WTC11 (cell line): ENCODE results near the gene GIPC1. TPM values are rescaled to one million over a fixed set of nuclear protein-coding genes. Genes with fewer than 3 reads are reported as not detected.

Experiments used
- ATF1 ChIP-seq: sonication (generic); formaldehyde crosslinking; IDR thresholded peaks from 2 replicates; pipeline ENCODE4 v1.8.1; 2023; ENCODE audit warnings: mild to moderate bottlenecking, moderate library complexity, missing genetic modification reagents
- ATF6 ChIP-seq: sonication (generic); formaldehyde crosslinking; IDR thresholded peaks from 2 replicates; pipeline ENCODE4 v1.8.1; 2023; ENCODE audit warnings: mild to moderate bottlenecking, missing genetic modification reagents
- E2F4 ChIP-seq: sonication (generic); formaldehyde crosslinking; IDR thresholded peaks from 2 replicates; pipeline ENCODE4 v1.8.1; 2022; ENCODE audit warnings: low read depth, mild to moderate bottlenecking, moderate library complexity, missing genetic modification reagents, borderline replicate concordance
- ESRRA ChIP-seq: sonication (generic); formaldehyde crosslinking; IDR thresholded peaks from 2 replicates; pipeline ENCODE4 v1.8.1; 2022; ENCODE audit warnings: mild to moderate bottlenecking, missing genetic modification reagents, borderline replicate concordance
- FOXJ3 ChIP-seq: sonication (generic); formaldehyde crosslinking; IDR thresholded peaks from 2 replicates; pipeline ENCODE4 v1.9.0; 2021; ENCODE audit warnings: missing genetic modification reagents, mild to moderate bottlenecking, borderline replicate concordance
- FOXP1 ChIP-seq: sonication (generic); formaldehyde crosslinking; IDR thresholded peaks from 2 replicates; pipeline ENCODE4 v1.8.0; 2022; ENCODE audit warnings: missing genetic modification reagents, mild to moderate bottlenecking, moderate library complexity, borderline replicate concordance
- GABPB1 ChIP-seq: sonication (generic); formaldehyde crosslinking; IDR thresholded peaks from 2 replicates; pipeline ENCODE4 v1.8.1; 2023; ENCODE audit warnings: mild to moderate bottlenecking, missing genetic modification reagents
- GRHL2 ChIP-seq: fragments of 250-450 bp; sonication (Bioruptor Pico); IDR thresholded peaks from 2 replicates; pipeline ENCODE4 v1.8.0; 2022; ENCODE audit warnings: mild to moderate bottlenecking, moderate library complexity; ENCODE audit not compliant: insufficient replicate concordance, severe bottlenecking
- GTF2I ChIP-seq: fragments of 250-450 bp; sonication (Bioruptor Pico); conservative IDR thresholded peaks from 2 replicates; pipeline ENCODE4 v1.4.0; 2021; ENCODE audit warnings: mild to moderate bottlenecking
- HMGA2 ChIP-seq: fragments of 250-450 bp; sonication (Bioruptor Pico); IDR thresholded peaks from 2 replicates; pipeline ENCODE4 v1.4.0; 2021; ENCODE audit warnings: mild to moderate bottlenecking, moderate library complexity
- IRF1 ChIP-seq: sonication (generic); formaldehyde crosslinking; IDR thresholded peaks from 2 replicates; pipeline ENCODE4 v1.8.0; 2023; ENCODE audit warnings: missing genetic modification reagents
- JUN ChIP-seq: sonication (generic); formaldehyde crosslinking; IDR thresholded peaks from 2 replicates; pipeline ENCODE4 v1.8.0; 2023; ENCODE audit warnings: mild to moderate bottlenecking, missing genetic modification reagents
- KAT7 ChIP-seq: sonication (generic); formaldehyde crosslinking; IDR thresholded peaks from 2 replicates; pipeline ENCODE4 v1.8.1; 2023; ENCODE audit warnings: missing genetic modification reagents, mild to moderate bottlenecking, borderline replicate concordance
- MYBL2 ChIP-seq: sonication (generic); formaldehyde crosslinking; IDR thresholded peaks from 2 replicates; pipeline ENCODE4 v1.8.1; 2023; ENCODE audit warnings: mild to moderate bottlenecking, moderate library complexity, missing genetic modification reagents
- NFYB ChIP-seq: sonication (generic); formaldehyde crosslinking; conservative IDR thresholded peaks from 2 replicates; pipeline ENCODE4 v1.8.0; 2022; ENCODE audit warnings: low read depth, missing genetic modification reagents
- NR2C2 ChIP-seq: sonication (generic); formaldehyde crosslinking; IDR thresholded peaks from 2 replicates; pipeline ENCODE4 v1.8.0; 2022; ENCODE audit warnings: mild to moderate bottlenecking, missing genetic modification reagents
- PREB ChIP-seq: sonication (generic); formaldehyde crosslinking; IDR thresholded peaks from 2 replicates; pipeline ENCODE4 v1.8.1; 2022; ENCODE audit warnings: mild to moderate bottlenecking, missing genetic modification reagents, moderate library complexity, borderline replicate concordance
- PRRX2 ChIP-seq: fragments of 250-450 bp; sonication (Bioruptor Pico); IDR thresholded peaks from 2 replicates; pipeline ENCODE4 v1.8.0; 2021; ENCODE audit warnings: mild to moderate bottlenecking
- RORB ChIP-seq: fragments of 250-450 bp; sonication (Bioruptor Pico); IDR thresholded peaks from 2 replicates; pipeline ENCODE4 v1.9.0; 2021; ENCODE audit warnings: mild to moderate bottlenecking
- SOX15 ChIP-seq: fragments of 250-450 bp; sonication (Bioruptor Pico); IDR thresholded peaks from 2 replicates; pipeline ENCODE4 v1.9.0; 2021; ENCODE audit warnings: mild to moderate bottlenecking
- STAT6 ChIP-seq: sonication (generic); formaldehyde crosslinking; conservative IDR thresholded peaks from 2 replicates; pipeline ENCODE4 v1.8.1; 2023; ENCODE audit warnings: mild to moderate bottlenecking, low read depth, missing genetic modification reagents, moderate library complexity
- TCF7 ChIP-seq: sonication (generic); formaldehyde crosslinking; IDR thresholded peaks from 2 replicates; pipeline ENCODE4 v1.8.0; 2022; ENCODE audit warnings: mild to moderate bottlenecking, low read depth, missing genetic modification reagents, moderate library complexity
- TEAD1 ChIP-seq: sonication (generic); formaldehyde crosslinking; IDR thresholded peaks from 2 replicates; pipeline ENCODE4 v1.8.0; 2022; ENCODE audit warnings: mild to moderate bottlenecking, missing genetic modification reagents
- USF1 ChIP-seq: sonication (generic); formaldehyde crosslinking; IDR thresholded peaks from 2 replicates; pipeline ENCODE4 v1.8.0; 2022; ENCODE audit warnings: mild to moderate bottlenecking, missing genetic modification reagents
- ZBTB21 ChIP-seq: sonication (generic); formaldehyde crosslinking; IDR thresholded peaks from 2 replicates; pipeline ENCODE4 v1.8.1; 2023; ENCODE audit warnings: mild to moderate bottlenecking, missing genetic modification reagents, borderline replicate concordance
- ZNF396 ChIP-seq: fragments of 250-450 bp; sonication (Bioruptor Pico); IDR thresholded peaks from 2 replicates; pipeline ENCODE4 v1.8.0; 2021; ENCODE audit warnings: mild to moderate bottlenecking, moderate library complexity, borderline replicate concordance
- ZNF512 ChIP-seq: sonication (generic); formaldehyde crosslinking; IDR thresholded peaks from 2 replicates; pipeline ENCODE4 v1.8.1; 2022; ENCODE audit warnings: missing genetic modification reagents, borderline replicate concordance
- ZNF671 ChIP-seq: fragments of 250-450 bp; sonication (Bioruptor Pico); IDR thresholded peaks from 2 replicates; pipeline ENCODE4 v1.8.0; 2021; ENCODE audit warnings: mild to moderate bottlenecking
- total RNA-seq: library from RNA; stranded (reverse); gene quantifications from 3 replicates; pipeline ENCODE4 v1.2.3, GENCODE V29; 2021

The GIPC1 gene
- total RNA-seq, 1 experiment from 2014 or later: 76.5 TPM

GRCh38 chr19:14472202-14472938 is 23.6 kb downstream of the GIPC1 start (continued):
- TF ChIP-seq TEAD1 (CRISPR knock-in tag) (peak; percentile 72), ZBTB21 (CRISPR knock-in tag) (no peak), ZNF671 (peak; percentile 59; the same call in 1 of the 2 replicates), IRF1 (CRISPR knock-in tag) (no peak), GABPB1 (CRISPR knock-in tag) (no peak), JUN (CRISPR knock-in tag) (no peak), ESRRA (no peak; the same call in 1 of the 2 replicates), PRRX2 (peak; percentile 24), HMGA2 (no peak), USF1 (CRISPR knock-in tag) (peak; percentile 56), SOX15 (CRISPR knock-in tag) (no peak), NR2C2 (CRISPR knock-in tag) (0 out of 2 replicates have a peak, but pooled peaks have one; percentile 24), GRHL2 (CRISPR knock-in tag) (no peak), GTF2I (CRISPR knock-in tag) (no peak), TCF7 (CRISPR knock-in tag) (no peak), ZNF512 (CRISPR knock-in tag) (no peak), E2F4 (CRISPR knock-in tag) (no peak), ATF6 (CRISPR knock-in tag) (no peak), STAT6 (no peak), RORB (CRISPR knock-in tag) (no peak), MYBL2 (CRISPR knock-in tag) (no peak; the same call in 1 of the 2 replicates), FOXJ3 (CRISPR knock-in tag) (no peak), FOXP1 (peak; percentile 58; the same call in 1 of the 2 replicates), NFYB (CRISPR knock-in tag) (no peak), KAT7 (no peak), ATF1 (CRISPR knock-in tag) (no peak), ZNF396 (CRISPR knock-in tag) (no peak), PREB (CRISPR knock-in tag) (no peak)
